IMR-90 (cell line): ENCODE measurements around the gene NAMPT. TPM values are rescaled to one million over a fixed set of nuclear protein-coding genes. Genes with fewer than 3 reads are reported as not detected.

Experiments
- ATAC-seq: fragments of 200-7000 bp; cut with Tn5 transposase; 2 replicates; pipeline ENCODE4 v1.9.1; 2020; ENCODE audit warnings: low read depth, mild to moderate bottlenecking, moderate library complexity
- BruUV-seq: library from RNA; stranded (reverse); fragments of 400-500 nt; replicated peaks from 2 replicates; lab custom pipeline; 2021; lab: Mats Ljungman, UMichigan
- CTCF ChIA-PET: fragments of 300-600 bp; formaldehyde crosslinking; extraction: SDS; loops from one replicate; lab custom pipeline; 2021; ENCODE audit warnings: antibody characterized with exemption; lab: Yijun Ruan, JAX
- POLR2A ChIA-PET: fragments of 300-600 bp; sonication (Branson Sonifier 250); formaldehyde crosslinking; loops from one replicate; lab custom pipeline; 2022; ENCODE audit warnings: antibody characterized with exemption; ENCODE audit not compliant: unreplicated experiment; lab: Charles Lee
- DNase-seq: peaks from one replicate; pipeline ENCODE4 v3.0.0; 2013
- H2AFZ ChIP-seq: replicated peaks from 2 replicates; pipeline ENCODE3; 2013; ENCODE audit warnings: low read length, mild to moderate bottlenecking; ENCODE audit not compliant: poor library complexity
- H2AK5ac ChIP-seq: 2 replicates; pipeline ENCODE4 v1.6.1; 2013; ENCODE audit warnings: low read depth, low read length, inconsistent platforms
- H2AK9ac ChIP-seq: replicated peaks from 2 replicates; pipeline ENCODE3; 2013; ENCODE audit warnings: mild to moderate bottlenecking, low read depth, low read length, moderate library complexity; ENCODE audit not compliant: poor library complexity
- H2BK120ac ChIP-seq: 2 replicates; pipeline ENCODE4 v1.6.1; 2013; ENCODE audit warnings: low read depth, low read length, inconsistent platforms
- H2BK15ac ChIP-seq: 3 replicates; pipeline ENCODE4 v1.6.1; 2013; ENCODE audit warnings: low read depth, low read length, inconsistent platforms
- H2BK20ac ChIP-seq: 2 replicates; pipeline ENCODE4 v1.6.1; 2013; ENCODE audit warnings: low read depth, mild to moderate bottlenecking, inconsistent platforms, low read length, moderate library complexity
- H2BK5ac ChIP-seq: 2 replicates; pipeline ENCODE4 v1.6.1; 2013; ENCODE audit warnings: mild to moderate bottlenecking, low read depth, low read length, inconsistent platforms; ENCODE audit not compliant: poor library complexity, severe bottlenecking
- H3K14ac ChIP-seq: replicated peaks from 2 replicates; pipeline ENCODE4 v1.6.1; 2013; ENCODE audit warnings: low read depth, low read length, inconsistent platforms
- H3K18ac ChIP-seq: 2 replicates; pipeline ENCODE4 v1.6.1; 2013; ENCODE audit warnings: low read depth, low read length, control low read depth
- H3K23ac ChIP-seq: 2 replicates; pipeline ENCODE4 v1.6.1; 2013; ENCODE audit warnings: low read depth, low read length, inconsistent platforms
- H3K27ac ChIP-seq: 2 replicates; pipeline ENCODE4 v1.5.1; 2013; ENCODE audit warnings: mild to moderate bottlenecking, control low read depth, low read length; ENCODE audit not compliant: insufficient read depth
- H3K27me3 ChIP-seq: 2 replicates; pipeline ENCODE4 v1.6.1; 2013; ENCODE audit warnings: low read length; ENCODE audit not compliant: control insufficient read depth, insufficient read depth
- H3K36me3 ChIP-seq: 2 replicates; pipeline ENCODE4 v1.6.1; 2013; ENCODE audit warnings: low read length, mixed read lengths; ENCODE audit not compliant: control insufficient read depth, insufficient read depth
- H3K4ac ChIP-seq: 2 replicates; pipeline ENCODE4 v1.6.1; 2013; ENCODE audit warnings: low read depth, low read length, inconsistent platforms
- H3K4me1 ChIP-seq: 2 replicates; pipeline ENCODE4 v1.6.1; 2013; ENCODE audit warnings: low read length, mixed read lengths; ENCODE audit not compliant: control insufficient read depth, insufficient read depth
- H3K4me2 ChIP-seq: 2 replicates; pipeline ENCODE4 v1.6.1; 2013; ENCODE audit warnings: low read depth, mild to moderate bottlenecking, control low read depth, low read length, moderate library complexity
- H3K4me3 ChIP-seq: 2 replicates; pipeline ENCODE4 v1.5.1; 2013; ENCODE audit warnings: low read depth, mild to moderate bottlenecking, control low read depth, low read length, moderate library complexity; ENCODE audit not compliant: insufficient read depth
- H3K56ac ChIP-seq: 2 replicates; pipeline ENCODE4 v1.6.1; 2013; ENCODE audit warnings: low read length, inconsistent platforms; ENCODE audit not compliant: insufficient read depth; ENCODE audit errors: extremely low read depth
- H3K79me1 ChIP-seq, 2 experiments: 2 replicates each; pipeline ENCODE4 v1.6.1; 2013; ENCODE audit warnings: low read length in 2 of 2, inconsistent platforms in 1 of 2, low read depth in 1 of 2
- H3K9ac ChIP-seq: 2 replicates; pipeline ENCODE4 v1.6.1; 2013; ENCODE audit warnings: low read depth, low read length, control low read depth
- H3K9me1 ChIP-seq: 2 replicates; pipeline ENCODE4 v1.6.1; 2013; ENCODE audit warnings: low read length, inconsistent platforms; ENCODE audit not compliant: insufficient read depth
- H3K9me3 ChIP-seq: 2 replicates; pipeline ENCODE4 v1.6.1; 2013; ENCODE audit warnings: low read length; ENCODE audit not compliant: control insufficient read depth, insufficient read depth
- H4K20me1 ChIP-seq: 2 replicates; pipeline ENCODE4 v1.6.1; 2013; ENCODE audit warnings: low read length, inconsistent platforms; ENCODE audit not compliant: insufficient read depth
- H4K5ac ChIP-seq: 2 replicates; pipeline ENCODE4 v1.6.1; 2013; ENCODE audit warnings: mild to moderate bottlenecking, low read depth, low read length, control low read depth
- H4K8ac ChIP-seq, 2 experiments: 2 replicates each; pipeline ENCODE4 v1.6.1; 2013; ENCODE audit warnings: low read depth in 2 of 2, low read length in 2 of 2, control low read depth in 1 of 2, inconsistent platforms in 1 of 2
- H4K91ac ChIP-seq: 2 replicates; pipeline ENCODE4 v1.6.1; 2013; ENCODE audit warnings: low read depth, low read length, inconsistent platforms; ENCODE audit not compliant: insufficient read depth
- CHD1 ChIP-seq: IDR thresholded peaks from 2 replicates; pipeline ENCODE4 v1.6.1; 2012; ENCODE audit warnings: low read depth, low read length, improper control_type of control experiment
- WGBS, 2 experiments: methylation state at CpG; one replicate each; pipeline versions ENCODE4 v1.1.5 to v1.1.7; 2013; ENCODE audit warnings: missing lambda C conversion rate in 2 of 2; ENCODE audit not compliant: insufficient read length in 1 of 2; ENCODE audit errors: extremely low coverage in 2 of 2; 5-methylcytosine and 5-hydroxymethylcytosine counted together
- dilution Hi-C: fragments of 300-500 bp; cut with HindIII; formaldehyde crosslinking; loops from one replicate; pipeline ENCODE4 v1.14.3; 2018; ENCODE audit warnings: low sequenced_read_pairs; ENCODE audit not compliant: unreplicated experiment
- in situ Hi-C: fragments of 300-500 bp; cut with MboI; formaldehyde crosslinking; loops from 3 replicates; pipeline ENCODE4 v1.14.3; 2019; ENCODE audit warnings: low sequenced_read_pairs, inconsistent platforms, mixed read lengths
- intact Hi-C: fragments of 100-400 bp; cut with micrococcal nuclease; formaldehyde crosslinking; loops from 2 replicates; pipeline ENCODE4 v1.10.0; 2022
- polyA plus RNA-seq, 3 experiments: library from polyadenylated mRNA; depleted of rRNA; stranded (reverse); fragments of >200 nt; gene quantifications; 2 replicates each; pipeline ENCODE4 v1.2.3, GENCODE V29; 2012; ENCODE audit warnings: low replicate concordance in 1 of 3
- total RNA-seq: library from RNA; depleted of rRNA; stranded (reverse); fragments of >200 nt; gene quantifications from 2 replicates; pipeline ENCODE4 v1.2.3, GENCODE V29; 2012
- TF ChIP-seq, protein P1 (sequence below): conservative IDR thresholded peaks from 2 replicates; pipeline ENCODE4 v1.5.1; 2012; ENCODE audit warnings: mild to moderate bottlenecking, low read depth, low read length, improper control_type of control experiment

The NAMPT gene
- total and polyA plus RNA-seq, 2 of the 4 experiments (the other 2 are of a cell fraction): 13.3 to 31.7 TPM

- Histone ChIP-seq H3K14ac (no peak overlapping the region), H4K8ac (no peak overlapping the region), H3K4me2 (no peak overlapping the region), H2BK5ac (no peak overlapping the region), H2BK20ac (no peak overlapping the region), H2BK120ac (no peak overlapping the region), H3K27me3 (peaks cover 2% of the 10 kb centered on the region), H3K4me1 (peaks cover 2% of the 10 kb centered on the region; the same call in 1 of the 2 replicates), H2AFZ (no peak overlapping the region), H3K27ac (no peak overlapping the region), H4K91ac (no peak overlapping the region), H3K56ac (no peak overlapping the region), H3K36me3 (no peaks in the 10 kb centered on the region), H3K18ac (no peak overlapping the region), H2AK5ac (no peak overlapping the region), H3K4me3 (no peak overlapping the region), H4K20me1 (no peaks in the 10 kb centered on the region), H2BK15ac (no peak overlapping the region), H4K5ac (no peak overlapping the region), H2AK9ac (no peak overlapping the region), H3K23ac (no peak overlapping the region), H3K9me3 (no peaks in the 10 kb centered on the region), H3K9ac (no peak overlapping the region), H3K79me1 (no peaks in the 10 kb centered on the region), H3K4ac (no peak overlapping the region), H3K9me1 (no peaks in the 10 kb centered on the region)
- WGBS, 2 experiments: no CpG with 5 or more reads among the region's 2 CpGs
- TF ChIP-seq CHD1: no peak
- TF ChIP-seq, protein P1, sequence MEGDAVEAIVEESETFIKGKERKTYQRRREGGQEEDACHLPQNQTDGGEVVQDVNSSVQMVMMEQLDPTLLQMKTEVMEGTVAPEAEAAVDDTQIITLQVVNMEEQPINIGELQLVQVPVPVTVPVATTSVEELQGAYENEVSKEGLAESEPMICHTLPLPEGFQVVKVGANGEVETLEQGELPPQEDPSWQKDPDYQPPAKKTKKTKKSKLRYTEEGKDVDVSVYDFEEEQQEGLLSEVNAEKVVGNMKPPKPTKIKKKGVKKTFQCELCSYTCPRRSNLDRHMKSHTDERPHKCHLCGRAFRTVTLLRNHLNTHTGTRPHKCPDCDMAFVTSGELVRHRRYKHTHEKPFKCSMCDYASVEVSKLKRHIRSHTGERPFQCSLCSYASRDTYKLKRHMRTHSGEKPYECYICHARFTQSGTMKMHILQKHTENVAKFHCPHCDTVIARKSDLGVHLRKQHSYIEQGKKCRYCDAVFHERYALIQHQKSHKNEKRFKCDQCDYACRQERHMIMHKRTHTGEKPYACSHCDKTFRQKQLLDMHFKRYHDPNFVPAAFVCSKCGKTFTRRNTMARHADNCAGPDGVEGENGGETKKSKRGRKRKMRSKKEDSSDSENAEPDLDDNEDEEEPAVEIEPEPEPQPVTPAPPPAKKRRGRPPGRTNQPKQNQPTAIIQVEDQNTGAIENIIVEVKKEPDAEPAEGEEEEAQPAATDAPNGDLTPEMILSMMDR: 0 out of 2 replicates have a peak, but pooled peaks have one; percentile 6
- ChIA-PET POLR2A (no interaction called here), CTCF (interaction anchor here (0.6 kb wide), 1 partner anchor 443 kb away, joined by 3 read pairs; no protein-coding TSS in a partner anchor)
- no peak for ATAC-seq
- BruUV-seq: no TSS peak
- in situ Hi-C loops (no loop called here), dilution Hi-C loops (no loop called here), intact Hi-C loops (no loop called here)
- no peak for DNase-seq
Observed at GRCh38 chr7:106294334-106294733, 9.6 kb upstream of the NAMPT start.
